Loucy (cell line): ENCODE data around the gene PRLR.

Source experiments
- H2AFZ ChIP-seq: fragments of 200-600 bp; sonication (generic); 2 replicates; pipeline ENCODE4 v1.6.0; 2016; ENCODE audit warnings: antibody characterized with exemption, mild to moderate bottlenecking, low read length, moderate library complexity
- H3F3A ChIP-seq: fragments of 200-600 bp; 2 replicates; pipeline ENCODE4 v1.6.0; 2016; ENCODE audit warnings: antibody characterized with exemption, low read depth, mild to moderate bottlenecking
- H3K27me3 ChIP-seq: fragments of 200-600 bp; sonication (generic); 2 replicates; pipeline ENCODE4 v1.6.1; 2014; ENCODE audit warnings: low read length, mild to moderate bottlenecking; ENCODE audit not compliant: insufficient read depth, poor library complexity, severe bottlenecking
- H3K36me3 ChIP-seq: fragments of 200-600 bp; sonication (generic); 2 replicates; pipeline ENCODE4 v1.6.1; 2016; ENCODE audit warnings: low read length; ENCODE audit not compliant: insufficient read depth
- H3K4me1 ChIP-seq: fragments of 200-600 bp; sonication (generic); 2 replicates; pipeline ENCODE4 v1.5.1; 2014; ENCODE audit warnings: low read length, mild to moderate bottlenecking; ENCODE audit not compliant: insufficient read depth, poor library complexity, severe bottlenecking
- H3K4me2 ChIP-seq: fragments of 200-600 bp; sonication (generic); 2 replicates; pipeline ENCODE4 v1.6.0; 2014; ENCODE audit warnings: antibody characterized with exemption, low read length, low read depth, mild to moderate bottlenecking; ENCODE audit not compliant: poor library complexity, severe bottlenecking
- H3K4me3 ChIP-seq: fragments of 200-600 bp; sonication (generic); 2 replicates; pipeline ENCODE4 v1.5.1; 2014; ENCODE audit warnings: low read length, mild to moderate bottlenecking, mixed read lengths; ENCODE audit not compliant: poor library complexity, severe bottlenecking
- H3K79me2 ChIP-seq: fragments of 200-600 bp; sonication (generic); 2 replicates; pipeline ENCODE4 v1.6.1; 2014; ENCODE audit warnings: low read length; ENCODE audit not compliant: insufficient read depth
- H3K9ac ChIP-seq: fragments of 200-600 bp; sonication (generic); 2 replicates; pipeline ENCODE4 v1.6.0; 2014; ENCODE audit warnings: mild to moderate bottlenecking, low read depth, low read length, moderate library complexity; ENCODE audit not compliant: poor library complexity, severe bottlenecking
- H3K9me2 ChIP-seq: fragments of 200-600 bp; sonication (generic); replicated peaks from 2 replicates; pipeline ENCODE4 v1.6.1; 2016; ENCODE audit warnings: low read depth, low read length, mixed read lengths
- H3K9me3 ChIP-seq: fragments of 200-600 bp; sonication (generic); 2 replicates; pipeline ENCODE4 v1.6.1; 2014; ENCODE audit warnings: mild to moderate bottlenecking, antibody characterized with exemption, low read length, low read depth; ENCODE audit not compliant: insufficient read depth
- H4K20me1 ChIP-seq: fragments of 200-600 bp; sonication (generic); 2 replicates; pipeline ENCODE4 v1.6.0; 2014; ENCODE audit warnings: antibody characterized with exemption, low read length, mild to moderate bottlenecking; ENCODE audit not compliant: insufficient read depth, poor library complexity, severe bottlenecking
- CTCF ChIP-seq: fragments of 200-600 bp; sonication (generic); conservative IDR thresholded peaks from 2 replicates; pipeline ENCODE4 v1.5.1; 2014; ENCODE audit warnings: mild to moderate bottlenecking, antibody characterized with exemption, low read length
- EZH2phosphoT487 ChIP-seq: fragments of 200-600 bp; IDR thresholded peaks from 2 replicates; pipeline ENCODE4 v1.6.1; 2018; ENCODE audit warnings: antibody characterized with exemption, mild to moderate bottlenecking, moderate library complexity, borderline replicate concordance

PRLR gene

GRCh38 chr5:35052838-35053237 is 177.4 kb downstream of the PRLR start:
- H3K36me3 ChIP-seq: no peaks in the 10 kb centered on the region
- no peak overlapping the region for H3K4me3 ChIP-seq
- H2AFZ ChIP-seq: no peak overlapping the region
- no peak overlapping the region for H3K9ac ChIP-seq
- TF ChIP-seq EZH2phosphoT487 (no peak), CTCF (no peak)
- no peaks in the 10 kb centered on the region for H3F3A ChIP-seq
- no peaks in the 10 kb centered on the region for H3K27me3 ChIP-seq
- no peaks in the 10 kb centered on the region for H3K9me3 ChIP-seq
- H3K79me2 ChIP-seq: no peaks in the 10 kb centered on the region
- H3K4me1 ChIP-seq: no peaks in the 10 kb centered on the region
- no peak overlapping the region for H3K4me2 ChIP-seq
- H3K9me2 ChIP-seq: no peaks in the 10 kb centered on the region
- H4K20me1 ChIP-seq: no peaks in the 10 kb centered on the region

- TF ChIP-seq EZH2phosphoT487 (no peak), CTCF (no peak)
These were observed 179.7 kb downstream of the PRLR start for GRCh38 chr5:35050541-35051126.

GRCh38 chr5:35048910-35049309 is 181.4 kb downstream of the PRLR start:
- H3K9me2 ChIP-seq: no peaks in the 10 kb centered on the region
- no peak overlapping the region for H3K9ac ChIP-seq
- H3K79me2 ChIP-seq: no peaks in the 10 kb centered on the region
- no peaks in the 10 kb centered on the region for H3K27me3 ChIP-seq
- H2AFZ ChIP-seq: no peak overlapping the region
- no peak overlapping the region for H3K4me2 ChIP-seq
- TF ChIP-seq CTCF: no peak
- TF ChIP-seq EZH2phosphoT487: no peak
- no peaks in the 10 kb centered on the region for H4K20me1 ChIP-seq
- H3K4me3 ChIP-seq: no peak overlapping the region
- no peaks in the 10 kb centered on the region for H3F3A ChIP-seq
- H3K36me3 ChIP-seq: no peaks in the 10 kb centered on the region
- no peaks in the 10 kb centered on the region for H3K9me3 ChIP-seq
- no peaks in the 10 kb centered on the region for H3K4me1 ChIP-seq

More at GRCh38 chr5:35050541-35051126, 179.7 kb downstream of the PRLR start:
- Histone ChIP-seq H3K4me2 (no peak overlapping the region), H3F3A (no peaks in the 10 kb centered on the region), H3K4me3 (no peak overlapping the region), H3K9ac (no peak overlapping the region), H2AFZ (no peak overlapping the region), H4K20me1 (no peaks in the 10 kb centered on the region), H3K79me2 (no peaks in the 10 kb centered on the region), H3K36me3 (no peaks in the 10 kb centered on the region), H3K27me3 (no peaks in the 10 kb centered on the region), H3K4me1 (no peaks in the 10 kb centered on the region), H3K9me2 (no peaks in the 10 kb centered on the region), H3K9me3 (no peaks in the 10 kb centered on the region)
